ENCODE results near the gene ZNF22. TPM values are rescaled to one million over a fixed set of nuclear protein-coding genes. Genes with fewer than 3 reads are reported as not detected.

The ZNF22 gene
- 7.9 and 10.3 TPM in 2 replicates for total RNA-seq

DNA sequence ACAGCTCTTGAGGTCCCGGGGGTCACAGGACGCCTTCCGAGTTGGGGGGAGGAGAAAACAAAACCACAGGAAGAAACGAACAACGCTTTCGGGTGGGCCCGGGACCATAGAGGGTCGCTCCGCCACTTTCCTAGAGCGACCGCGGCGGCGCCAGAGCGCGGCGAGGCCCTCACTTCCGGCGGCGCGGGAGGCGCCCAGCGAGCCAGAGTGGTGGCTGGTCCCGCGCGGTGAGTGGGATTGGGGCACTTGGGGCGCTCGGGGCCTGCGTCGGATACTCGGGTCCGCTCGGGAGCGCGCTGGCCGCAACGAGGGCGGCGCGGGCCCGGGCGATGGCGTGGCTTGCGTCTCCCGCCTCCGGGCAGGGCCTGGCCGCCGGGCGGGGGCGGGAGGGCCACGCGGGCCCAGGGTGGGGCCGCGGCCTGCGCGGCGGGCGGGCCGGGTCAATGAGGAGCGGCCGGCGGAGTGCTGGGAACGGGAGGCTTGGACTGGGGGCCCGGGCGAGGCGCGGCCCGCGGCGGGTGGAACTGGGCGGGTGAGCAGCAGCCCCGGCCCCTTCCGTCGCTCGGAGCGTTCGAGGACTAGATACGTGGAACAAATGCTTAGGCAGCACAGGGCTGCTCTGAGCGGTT lies at the start of gene ZNF22:
Gene ZNF22, plus strand, starts transcription at position 172 of the 629 bp plus-strand sequence. CDS start 2,446 bp downstream, outside the sequence.

GRCh38 chr10:44959247-44960087 lies 41.3 kb upstream of the ZNF22 start, which contains the start of gene RASSF4:
Gene RASSF4 (plus strand): TSS chr10:44959802. CDS start chr10:44970203, 10,401 bp downstream.

GRCh38 chr10:44978570-44979280 lies 22.0 kb upstream of the ZNF22 start, which contains the start of gene DEPP1:
Gene DEPP1 (minus strand): TSS chr10:44978809. CDS start chr10:44978030, 779 bp downstream.

Other genes starting within 250 kb of the ZNF22 start
- gene TMEM72, start 89.6 kb upstream of the ZNF22 start, total RNA-seq: not detected in 2 replicates
- gene RASSF4, start 41.1 kb upstream of the ZNF22 start, total RNA-seq: 0.60 and 2.4 TPM in 2 replicates
- gene DEPP1, start 22.1 kb upstream of the ZNF22 start, total RNA-seq: 0.70 and 2.6 TPM in 2 replicates